Vagina (tissue), 2 donors: ENCODE measurements around the gene CHRNG. TPM values are rescaled to one million over a fixed set of nuclear protein-coding genes. Genes with fewer than 3 reads are reported as not detected.

Source experiments
- DNase-seq, 2 donors: peaks; one replicate each; pipeline ENCODE4 v3.0.0-alpha.2; 2017; ENCODE audit errors: extremely low spot score in 2 of 2
- H3K27ac ChIP-seq: fragments of 200-600 bp; sonication (generic); one replicate; pipeline ENCODE4 v1.5.1; 2019
- H3K27me3 ChIP-seq: fragments of 200-600 bp; sonication (generic); one replicate; pipeline ENCODE4 v1.5.1; 2019
- H3K36me3 ChIP-seq, 2 donors: fragments of 200-600 bp; sonication (generic); one replicate each; pipeline ENCODE4 v1.5.1; 2017 to 2019
- H3K4me1 ChIP-seq: fragments of 200-600 bp; sonication (generic); one replicate; pipeline ENCODE4 v1.5.1; 2019
- H3K4me3 ChIP-seq, 2 donors: fragments of 200-600 bp; sonication (generic); 1 replicate in 1 of 2; 2 replicates in 1 of 2; pipeline ENCODE4 v1.5.1; 2016 to 2019
- H3K9me3 ChIP-seq: fragments of 200-600 bp; sonication (generic); one replicate; pipeline ENCODE4 v1.5.1; 2019
- POLR2A ChIP-seq, 2 donors: fragments of 450-650 bp; IDR thresholded peaks; one replicate each; pipeline ENCODE4 v1.6.1; 2017; ENCODE audit warnings: antibody characterized with exemption in 2 of 2, mild to moderate bottlenecking in 2 of 2, moderate library complexity in 2 of 2
- POLR2AphosphoS5 ChIP-seq, 2 donors: sonication (generic); formaldehyde crosslinking; IDR thresholded peaks; one replicate each; pipeline ENCODE4 v1.9.0; 2017; ENCODE audit warnings: antibody characterized with exemption in 2 of 2, mild to moderate bottlenecking in 2 of 2, low read depth in 1 of 2; ENCODE audit not compliant: insufficient read depth in 1 of 2
- intact Hi-C: fragments of 100-400 bp; cut with DNase I; formaldehyde crosslinking; loops from one replicate; pipeline ENCODE4 v1.15.1; 2023
- total RNA-seq: library from RNA; depleted of rRNA; stranded (reverse); fragments of >200 nt; gene quantifications from one replicate; pipeline ENCODE4 v1.2.3, GENCODE V29; 2016
- TF ChIP-seq, protein P1 (sequence below), 3 experiments: fragments of 450-650 bp in 2 of 3; fragments of 200-600 bp in 1 of 3; sonication (generic) in 1 of 3; IDR thresholded peaks; one replicate each; pipeline ENCODE4 v1.5.1; 2017 to 2019; ENCODE audit warnings: antibody characterized with exemption in 3 of 3, mild to moderate bottlenecking in 2 of 3, moderate library complexity in 2 of 3

The CHRNG gene
- total RNA-seq, 1 donor from 2014 or later = not detected

DNA sequence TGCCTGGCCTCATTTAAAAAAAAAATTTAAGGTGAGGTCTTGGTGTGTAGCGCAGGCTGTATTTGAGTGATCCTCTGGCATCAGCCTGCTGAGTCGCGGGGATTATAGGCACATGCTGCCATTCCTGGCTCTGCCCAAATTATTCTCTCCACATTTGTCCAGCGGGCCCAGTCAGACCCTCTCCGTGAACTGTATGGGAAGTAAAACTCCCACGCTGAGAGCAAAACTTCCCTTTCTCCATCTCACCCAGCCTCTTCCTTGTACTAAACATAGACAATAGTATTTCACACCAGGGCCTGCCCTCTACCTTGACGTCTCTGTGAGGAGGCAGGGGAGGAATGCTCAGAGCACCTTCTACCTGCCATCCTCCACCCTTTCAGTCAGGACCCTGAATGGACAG is 48.0 kb downstream of the CHRNG start:
- Histone ChIP-seq H3K9me3 (no peaks in the 10 kb centered on the region), H3K27ac (no peak overlapping the region), H3K27me3 (no peaks in the 10 kb centered on the region), H3K4me3 (no peak overlapping the region), H3K36me3 (no peaks in the 10 kb centered on the region), H3K4me1 (peaks cover 24% of the 10 kb centered on the region)
- intact Hi-C loops = no loop called here
- TF ChIP-seq, protein P1, sequence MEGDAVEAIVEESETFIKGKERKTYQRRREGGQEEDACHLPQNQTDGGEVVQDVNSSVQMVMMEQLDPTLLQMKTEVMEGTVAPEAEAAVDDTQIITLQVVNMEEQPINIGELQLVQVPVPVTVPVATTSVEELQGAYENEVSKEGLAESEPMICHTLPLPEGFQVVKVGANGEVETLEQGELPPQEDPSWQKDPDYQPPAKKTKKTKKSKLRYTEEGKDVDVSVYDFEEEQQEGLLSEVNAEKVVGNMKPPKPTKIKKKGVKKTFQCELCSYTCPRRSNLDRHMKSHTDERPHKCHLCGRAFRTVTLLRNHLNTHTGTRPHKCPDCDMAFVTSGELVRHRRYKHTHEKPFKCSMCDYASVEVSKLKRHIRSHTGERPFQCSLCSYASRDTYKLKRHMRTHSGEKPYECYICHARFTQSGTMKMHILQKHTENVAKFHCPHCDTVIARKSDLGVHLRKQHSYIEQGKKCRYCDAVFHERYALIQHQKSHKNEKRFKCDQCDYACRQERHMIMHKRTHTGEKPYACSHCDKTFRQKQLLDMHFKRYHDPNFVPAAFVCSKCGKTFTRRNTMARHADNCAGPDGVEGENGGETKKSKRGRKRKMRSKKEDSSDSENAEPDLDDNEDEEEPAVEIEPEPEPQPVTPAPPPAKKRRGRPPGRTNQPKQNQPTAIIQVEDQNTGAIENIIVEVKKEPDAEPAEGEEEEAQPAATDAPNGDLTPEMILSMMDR (IDR thresholded peaks at IDR 0.05) = no peak
- no peak for TF ChIP-seq POLR2AphosphoS5 (IDR thresholded peaks at IDR 0.05; ENCODE audit: insufficient read depth in 1 of 2, low read depth in 1 of 2)
- TF ChIP-seq POLR2A (IDR thresholded peaks at IDR 0.05) = no peak
- DNase-seq = no peak

DNA sequence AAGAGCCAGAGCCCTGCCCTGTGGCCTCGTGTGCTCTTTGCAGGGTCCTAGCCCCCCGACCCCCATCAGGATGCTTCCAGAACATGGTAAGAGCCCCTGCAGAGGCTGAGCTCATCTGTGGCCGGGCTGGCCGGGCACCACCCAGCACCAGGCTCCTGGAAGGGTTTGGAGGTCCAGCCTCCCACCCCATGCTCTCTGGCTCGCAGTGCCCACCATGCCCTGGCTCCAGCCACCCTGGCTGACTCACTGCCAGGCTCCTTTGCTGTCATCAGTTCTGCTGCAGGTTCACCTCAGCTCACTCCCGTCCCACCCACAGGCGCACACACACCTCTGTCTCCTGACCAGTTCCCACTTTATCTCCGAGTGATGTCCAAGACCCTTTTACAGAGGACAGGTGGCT is 48.5 kb downstream of the CHRNG start:
- H3K4me3 ChIP-seq = no peak overlapping the region
- intact Hi-C loops = no loop called here
- no peaks in the 10 kb centered on the region for H3K36me3 ChIP-seq
- no peaks in the 10 kb centered on the region for H3K9me3 ChIP-seq
- TF ChIP-seq POLR2A (IDR thresholded peaks at IDR 0.05) (no peak), POLR2AphosphoS5 (IDR thresholded peaks at IDR 0.05; ENCODE audit: insufficient read depth in 1 of 2, low read depth in 1 of 2) (no peak)
- TF ChIP-seq, protein P1 (IDR thresholded peaks at IDR 0.05) = no peak
- H3K4me1 ChIP-seq = peaks cover 28% of the 10 kb centered on the region
- no peak for DNase-seq
- H3K27ac ChIP-seq = no peak overlapping the region
- H3K27me3 ChIP-seq = no peaks in the 10 kb centered on the region

DNA sequence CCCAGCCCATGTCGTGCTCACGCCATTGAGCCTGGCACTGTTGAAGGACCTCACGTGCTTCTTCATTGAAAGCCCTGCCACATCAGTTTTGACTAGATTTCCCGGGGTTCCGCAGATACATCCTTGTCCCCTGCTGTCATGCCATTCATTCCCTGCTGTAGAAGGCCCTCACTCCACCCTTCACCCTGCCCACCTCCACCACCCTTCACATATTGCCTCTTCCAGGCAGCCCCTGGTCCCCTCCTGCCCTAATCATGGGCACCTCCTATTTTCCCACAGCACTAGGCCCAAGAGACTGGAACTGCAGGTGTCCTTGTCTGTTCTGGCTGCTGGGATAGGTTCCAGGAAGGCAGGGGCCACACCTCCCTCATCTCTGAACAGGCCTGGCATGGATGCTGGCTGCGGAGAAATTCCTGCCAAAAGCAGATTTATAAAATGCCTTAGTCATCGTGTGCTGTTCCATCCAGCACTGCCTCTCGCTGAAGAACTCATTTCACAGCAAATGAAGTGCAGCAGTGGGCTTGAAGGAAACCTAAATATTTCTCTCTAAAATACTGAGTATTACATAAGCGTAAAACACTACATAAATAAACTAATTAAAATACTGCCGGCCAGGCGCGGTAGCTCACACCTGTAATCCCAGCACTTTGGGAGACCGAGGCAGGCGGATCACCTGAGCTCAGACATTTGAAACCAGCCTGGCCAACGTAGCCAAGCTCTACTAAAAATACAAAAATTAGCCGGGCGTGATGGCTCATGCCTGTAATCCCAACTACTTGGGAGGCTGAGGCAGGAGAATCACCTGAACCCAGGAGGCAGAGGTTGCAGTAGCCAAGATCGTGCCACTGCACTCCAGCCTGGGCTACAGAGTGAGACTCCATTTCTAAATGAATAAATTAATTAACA is 49.4 kb downstream of the CHRNG start:
- no peaks in the 10 kb centered on the region for H3K9me3 ChIP-seq
- intact Hi-C loops = no loop called here
- H3K4me1 ChIP-seq = peaks cover 34% of the 10 kb centered on the region
- peak overlapping the region; percentile 64 for H3K27ac ChIP-seq
- H3K36me3 ChIP-seq = no peaks in the 10 kb centered on the region
- DNase-seq = no peak
- no peaks in the 10 kb centered on the region for H3K27me3 ChIP-seq
- no peak overlapping the region for H3K4me3 ChIP-seq
- no peak for TF ChIP-seq POLR2A (IDR thresholded peaks at IDR 0.05)
- peak in 1 of 2 donors; percentile 56 for TF ChIP-seq POLR2AphosphoS5 (IDR thresholded peaks at IDR 0.05; ENCODE audit: insufficient read depth in 1 of 2, low read depth in 1 of 2)
- TF ChIP-seq, protein P1 (IDR thresholded peaks at IDR 0.05) = no peak

DNA sequence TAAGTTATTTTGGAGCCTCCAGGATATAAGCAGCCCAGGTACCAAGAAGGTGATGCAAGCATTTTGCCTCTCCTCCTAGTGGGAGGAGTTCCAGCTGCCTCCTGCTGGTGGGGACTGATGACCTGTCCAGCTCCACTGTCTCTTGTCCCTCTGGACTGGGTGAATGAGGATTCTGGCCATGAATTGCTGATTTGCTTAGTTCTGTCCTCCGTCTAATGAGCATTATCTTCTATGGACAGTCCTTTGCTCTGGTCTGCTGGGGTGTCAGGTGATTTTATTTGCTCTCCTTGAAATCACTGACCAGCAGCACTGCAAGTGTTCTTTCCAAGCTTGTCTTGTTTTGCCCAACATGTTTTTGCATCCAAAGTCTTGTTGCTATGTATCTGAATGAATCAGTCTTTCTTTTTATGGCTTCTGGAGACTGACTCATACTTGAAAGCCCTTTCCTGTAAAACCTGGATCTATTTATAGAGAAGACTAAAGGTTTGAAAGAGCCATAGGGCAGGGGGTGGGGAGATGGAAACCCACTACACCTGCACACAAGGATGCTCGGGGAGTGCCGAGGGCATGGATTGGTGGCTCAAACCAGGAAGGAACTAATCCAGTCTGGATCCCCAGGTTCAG is 53.4 kb downstream of the CHRNG start:
- H3K27me3 ChIP-seq = no peaks in the 10 kb centered on the region
- TF ChIP-seq POLR2A (IDR thresholded peaks at IDR 0.05) (no peak), POLR2AphosphoS5 (IDR thresholded peaks at IDR 0.05; ENCODE audit: insufficient read depth in 1 of 2, low read depth in 1 of 2) (peak in 1 of 2 donors; percentile 77)
- TF ChIP-seq, protein P1 (IDR thresholded peaks at IDR 0.05) = no peak
- H3K9me3 ChIP-seq = no peaks in the 10 kb centered on the region
- H3K4me3 ChIP-seq = no peak overlapping the region
- intact Hi-C loops = no loop called here
- peaks cover 30% of the 10 kb centered on the region for H3K4me1 ChIP-seq
- H3K36me3 ChIP-seq = no peaks in the 10 kb centered on the region
- no peak for DNase-seq
- no peak overlapping the region for H3K27ac ChIP-seq

DNA sequence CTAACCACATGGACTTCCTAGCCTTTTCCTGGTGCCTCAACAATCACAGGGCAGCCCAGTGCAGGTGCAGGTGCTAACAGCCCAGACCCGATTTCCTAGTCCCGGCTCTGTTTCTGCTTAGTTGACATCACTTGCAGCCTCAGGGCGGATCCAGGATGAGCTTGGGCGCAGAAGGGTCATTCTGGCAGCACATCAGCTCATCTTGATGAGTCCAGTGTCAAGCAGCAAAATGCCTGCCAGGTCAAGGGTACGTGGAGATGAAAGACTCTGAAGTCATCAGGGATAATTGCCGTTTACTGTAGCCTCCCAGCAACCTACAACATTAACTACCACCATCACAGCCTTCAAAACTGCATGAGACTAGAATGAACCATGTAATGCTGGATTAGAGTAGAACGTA is 54.5 kb downstream of the CHRNG start:
- Histone ChIP-seq H3K9me3 (no peaks in the 10 kb centered on the region), H3K36me3 (no peaks in the 10 kb centered on the region), H3K27me3 (no peaks in the 10 kb centered on the region), H3K27ac (no peak overlapping the region), H3K4me3 (no peak overlapping the region), H3K4me1 (peaks cover 19% of the 10 kb centered on the region)
- intact Hi-C loops = no loop called here
- no peak for DNase-seq
- no peak for TF ChIP-seq POLR2A (IDR thresholded peaks at IDR 0.05)
- no peak for TF ChIP-seq POLR2AphosphoS5 (IDR thresholded peaks at IDR 0.05; ENCODE audit: insufficient read depth in 1 of 2, low read depth in 1 of 2)
- TF ChIP-seq, protein P1 (IDR thresholded peaks at IDR 0.05) = no peak
